Astrocyte (in vitro differentiated cells and primary cell): Measurements from ENCODE around the gene VGLL4. TPM values are rescaled to one million over a fixed set of nuclear protein-coding genes. Genes with fewer than 3 reads are reported as not detected.
"Not testable (repeated sequence)": the region's sequence is repeated elsewhere in the genome, so short reads cannot be mapped to it uniquely, and the experiment has no call there.

Experiments used
- DNase-seq: peaks from one replicate; pipeline ENCODE4 v3.0.0-alpha.2; 2010; ENCODE audit warnings: low read depth
- FAIRE-seq: peaks from 2 replicates; lab custom pipeline; 2011; peaks lifted over from hg19 to GRCh38; lab: Jason Lieb, UNC
- H2AFZ ChIP-seq: 2 replicates; pipeline ENCODE4 v1.6.0; 2012; ENCODE audit warnings: low read depth, low read length, inconsistent platforms
- H3K27ac ChIP-seq: 2 replicates; pipeline ENCODE4 v1.5.1; 2011; ENCODE audit warnings: low read depth, low read length, inconsistent platforms
- H3K27me3 ChIP-seq: 2 replicates; pipeline ENCODE4 v1.6.0; 2011; ENCODE audit warnings: low read length, inconsistent platforms; ENCODE audit not compliant: insufficient read depth
- H3K36me3 ChIP-seq: 2 replicates; pipeline ENCODE4 v1.5.1; 2011; ENCODE audit warnings: low read length, inconsistent platforms; ENCODE audit not compliant: insufficient read depth
- H3K4me1 ChIP-seq: 2 replicates; pipeline ENCODE4 v1.5.1; 2011; ENCODE audit warnings: low read length, inconsistent platforms; ENCODE audit not compliant: insufficient read depth
- H3K4me2 ChIP-seq: 2 replicates; pipeline ENCODE4 v1.6.0; 2012; ENCODE audit warnings: low read length, inconsistent platforms
- H3K4me3 ChIP-seq: 2 replicates; pipeline ENCODE4 v1.5.1; 2011; ENCODE audit warnings: low read depth, mild to moderate bottlenecking, low read length, inconsistent platforms; ENCODE audit not compliant: insufficient read depth
- H3K79me2 ChIP-seq: 2 replicates; pipeline ENCODE4 v1.6.0; 2012; ENCODE audit warnings: mild to moderate bottlenecking, low read length, inconsistent platforms; ENCODE audit not compliant: insufficient read depth
- H3K9ac ChIP-seq: 2 replicates; pipeline ENCODE4 v1.6.0; 2012; ENCODE audit warnings: mild to moderate bottlenecking, low read length, inconsistent platforms
- H3K9me3 ChIP-seq: 2 replicates; pipeline ENCODE4 v1.5.1; 2012; ENCODE audit warnings: low read depth, mild to moderate bottlenecking, low read length, inconsistent platforms; ENCODE audit not compliant: insufficient read depth
- H4K20me1 ChIP-seq: 2 replicates; pipeline ENCODE4 v1.6.0; 2012; ENCODE audit warnings: low read length, inconsistent platforms; ENCODE audit not compliant: insufficient read depth
- H3K27ac Mint-ChIP-seq: one replicate; pipeline ENCODE4 v1.8.0; 2021; ENCODE audit warnings: mild to moderate bottlenecking, mixed read lengths; ENCODE audit not compliant: unreplicated experiment
- H3K27me3 Mint-ChIP-seq: one replicate; pipeline ENCODE4 v1.8.0; 2021; ENCODE audit warnings: low read depth, mixed read lengths; ENCODE audit not compliant: unreplicated experiment
- H3K36me3 Mint-ChIP-seq: one replicate; pipeline ENCODE4 v1.8.0; 2021; ENCODE audit warnings: low read depth, mixed read lengths; ENCODE audit not compliant: unreplicated experiment
- H3K4me1 Mint-ChIP-seq: one replicate; pipeline ENCODE4 v1.8.0; 2021; ENCODE audit warnings: low read depth, mixed read lengths; ENCODE audit not compliant: unreplicated experiment
- H3K4me3 Mint-ChIP-seq: one replicate; pipeline ENCODE4 v1.8.0; 2021; ENCODE audit warnings: mild to moderate bottlenecking, moderate library complexity, mixed read lengths; ENCODE audit not compliant: unreplicated experiment
- H3K9me3 Mint-ChIP-seq: one replicate; pipeline ENCODE4 v1.8.0; 2021; ENCODE audit warnings: mild to moderate bottlenecking, mixed read lengths; ENCODE audit not compliant: unreplicated experiment
- EZH2 ChIP-seq: IDR thresholded peaks from 2 replicates; pipeline ENCODE4 v1.6.1; 2012; ENCODE audit warnings: mild to moderate bottlenecking, low read length, inconsistent platforms; ENCODE audit not compliant: insufficient read depth
- total RNA-seq: library from RNA; stranded (reverse); gene quantifications from 2 replicates; pipeline ENCODE4 v1.2.1, GENCODE V29; 2021
- TF ChIP-seq, protein P1 (sequence below): IDR thresholded peaks from 2 replicates; pipeline ENCODE4 v1.5.1; 2011; ENCODE audit warnings: low read depth, mild to moderate bottlenecking, inconsistent platforms, low read length, moderate library complexity; ENCODE audit not compliant: insufficient read depth

Gene VGLL4
- total RNA-seq, 1 donor from 2014 or later, result 70.3 TPM

DNA sequence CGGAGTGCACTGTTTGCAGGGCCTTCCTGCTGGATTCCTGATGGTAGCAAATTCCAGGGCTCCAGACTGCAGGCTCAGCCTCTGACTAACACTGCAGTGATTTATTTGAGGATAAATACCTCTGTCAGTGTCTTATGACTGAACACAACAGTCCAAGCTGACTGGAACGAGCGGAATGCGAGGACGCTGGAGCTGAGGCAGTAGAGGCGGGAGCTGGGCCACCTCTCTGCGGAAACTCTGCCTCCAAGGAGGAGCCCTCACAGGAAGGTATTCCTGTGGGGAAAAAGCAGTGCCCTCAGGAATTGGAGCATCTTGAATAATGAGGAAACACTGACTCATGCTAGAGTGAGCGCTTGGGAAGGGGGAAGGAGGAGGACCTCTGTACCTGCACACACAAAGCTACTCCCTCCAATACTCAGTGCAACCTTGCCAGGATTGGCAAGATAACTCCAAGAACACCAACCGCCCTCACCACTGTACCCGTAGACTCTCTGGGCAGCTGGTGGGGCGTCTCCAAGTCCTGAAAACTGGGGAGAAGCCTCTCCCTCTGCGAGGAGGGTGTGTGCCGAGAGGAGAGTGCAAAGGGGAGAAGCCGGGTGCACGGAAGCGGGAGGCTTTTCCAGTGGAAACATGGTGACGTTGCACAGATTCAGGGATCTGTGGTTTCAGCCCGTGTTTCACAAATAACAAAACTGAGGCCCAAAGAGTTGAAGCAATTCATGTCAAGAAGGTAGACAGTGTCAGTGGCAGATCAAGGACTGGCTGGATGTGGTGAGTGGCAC lies 43.0 kb downstream of the VGLL4 start:
- H3K9me3 ChIP-seq, result no peaks in the 10 kb centered on the region
- Mint-ChIP-seq H3K4me1 (peaks cover 64% of the 10 kb centered on the region), H3K9me3 (no peaks in the 10 kb centered on the region), H3K4me3 (peak overlapping the region; percentile 73), H3K27me3 (no peaks in the 10 kb centered on the region), H3K36me3 (peaks cover 23% of the 10 kb centered on the region), H3K27ac (peak overlapping the region; percentile 90)
- H3K27me3 ChIP-seq, result no peaks in the 10 kb centered on the region
- TF ChIP-seq, protein P1, sequence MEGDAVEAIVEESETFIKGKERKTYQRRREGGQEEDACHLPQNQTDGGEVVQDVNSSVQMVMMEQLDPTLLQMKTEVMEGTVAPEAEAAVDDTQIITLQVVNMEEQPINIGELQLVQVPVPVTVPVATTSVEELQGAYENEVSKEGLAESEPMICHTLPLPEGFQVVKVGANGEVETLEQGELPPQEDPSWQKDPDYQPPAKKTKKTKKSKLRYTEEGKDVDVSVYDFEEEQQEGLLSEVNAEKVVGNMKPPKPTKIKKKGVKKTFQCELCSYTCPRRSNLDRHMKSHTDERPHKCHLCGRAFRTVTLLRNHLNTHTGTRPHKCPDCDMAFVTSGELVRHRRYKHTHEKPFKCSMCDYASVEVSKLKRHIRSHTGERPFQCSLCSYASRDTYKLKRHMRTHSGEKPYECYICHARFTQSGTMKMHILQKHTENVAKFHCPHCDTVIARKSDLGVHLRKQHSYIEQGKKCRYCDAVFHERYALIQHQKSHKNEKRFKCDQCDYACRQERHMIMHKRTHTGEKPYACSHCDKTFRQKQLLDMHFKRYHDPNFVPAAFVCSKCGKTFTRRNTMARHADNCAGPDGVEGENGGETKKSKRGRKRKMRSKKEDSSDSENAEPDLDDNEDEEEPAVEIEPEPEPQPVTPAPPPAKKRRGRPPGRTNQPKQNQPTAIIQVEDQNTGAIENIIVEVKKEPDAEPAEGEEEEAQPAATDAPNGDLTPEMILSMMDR, result no peak
- TF ChIP-seq EZH2, result no peak
- H2AFZ ChIP-seq, result no peak overlapping the region
- H3K79me2 ChIP-seq, result peaks cover 81% of the 10 kb centered on the region
- peak overlapping the region; percentile 93 for H3K27ac ChIP-seq
- peaks cover 46% of the 10 kb centered on the region for H3K4me1 ChIP-seq
- H3K4me2 ChIP-seq, result peak overlapping the region; percentile 66
- H4K20me1 ChIP-seq, result peaks cover 19% of the 10 kb centered on the region
- peak overlapping the region; percentile 75 for H3K9ac ChIP-seq
- peaks cover 4% of the 10 kb centered on the region for H3K36me3 ChIP-seq
- H3K4me3 ChIP-seq, result no peak overlapping the region
- FAIRE-seq, result peak; percentile 93
- peak; percentile 100 for DNase-seq

GRCh38 chr3:11596387-11596786 lies 47.3 kb downstream of the VGLL4 start:
- H3K27me3 ChIP-seq, result no peaks in the 10 kb centered on the region
- no peak overlapping the region for H2AFZ ChIP-seq
- H3K4me1 ChIP-seq, result peaks cover 45% of the 10 kb centered on the region
- no peak for TF ChIP-seq EZH2
- TF ChIP-seq, protein P1, result no peak
- Mint-ChIP-seq H3K4me3 (no peak overlapping the region), H3K27ac (no peak overlapping the region), H3K4me1 (peaks cover 49% of the 10 kb centered on the region), H3K36me3 (peaks cover 32% of the 10 kb centered on the region), H3K9me3 (peaks cover 4% of the 10 kb centered on the region), H3K27me3 (no peaks in the 10 kb centered on the region)
- no peak for DNase-seq
- peaks cover 79% of the 10 kb centered on the region for H3K79me2 ChIP-seq
- FAIRE-seq, result no peak
- H3K27ac ChIP-seq, result no peak overlapping the region
- no peak overlapping the region for H3K4me2 ChIP-seq
- no peaks in the 10 kb centered on the region for H3K9me3 ChIP-seq
- H4K20me1 ChIP-seq, result peaks cover 42% of the 10 kb centered on the region
- H3K9ac ChIP-seq, result no peak overlapping the region
- H3K36me3 ChIP-seq, result peaks cover 4% of the 10 kb centered on the region
- no peak overlapping the region for H3K4me3 ChIP-seq

DNA sequence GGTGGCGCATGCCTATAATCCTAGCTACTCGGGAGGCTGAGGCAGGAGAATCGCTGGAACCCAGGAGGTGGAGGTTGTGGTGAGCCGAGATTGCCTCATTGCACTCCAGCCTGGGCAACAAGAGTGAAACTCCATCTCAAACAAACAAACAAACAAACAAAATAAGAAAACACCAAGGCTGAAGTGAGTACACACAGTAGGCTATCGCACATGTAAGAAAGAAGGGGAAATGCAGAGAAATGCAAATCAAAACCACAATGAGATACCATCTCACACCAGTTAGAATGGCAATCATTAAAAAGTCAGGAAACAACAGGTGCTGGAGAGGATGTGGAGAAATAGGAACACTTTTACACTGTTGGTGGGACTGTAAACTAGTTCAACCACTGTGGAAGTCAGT lies 48.7 kb downstream of the VGLL4 start:
- Histone ChIP-seq H4K20me1 (peaks cover 56% of the 10 kb centered on the region), H3K4me1 (peaks cover 47% of the 10 kb centered on the region), H3K79me2 (peaks cover 87% of the 10 kb centered on the region)
- peaks cover 50% of the 10 kb centered on the region for H3K4me1 Mint-ChIP-seq
- not testable (repeated sequence) for H3K9me3 ChIP-seq, H3K9me3 Mint-ChIP-seq, H3K4me3 Mint-ChIP-seq, FAIRE-seq, DNase-seq, H3K36me3 ChIP-seq, H3K4me2 ChIP-seq, H3K27me3 ChIP-seq, H3K27me3 Mint-ChIP-seq, H3K9ac ChIP-seq, H3K4me3 ChIP-seq, H2AFZ ChIP-seq, H3K27ac ChIP-seq
- peaks cover 26% of the 10 kb centered on the region for H3K36me3 Mint-ChIP-seq
- H3K27ac Mint-ChIP-seq, result peak overlapping the region; percentile 19
